MCF 10A (cell line): ENCODE results near the gene ABO. TPM values are rescaled to one million over a fixed set of nuclear protein-coding genes. Genes with fewer than 3 reads are reported as not detected.
"Not testable (repeated sequence)": the region's sequence is repeated elsewhere in the genome, so short reads cannot be mapped to it uniquely, and the experiment has no call there.

Experiments
- BruUV-seq: library from RNA; stranded (reverse); fragments of 400-500 nt; replicated peaks from 2 replicates; lab custom pipeline; 2021; lab: Mats Ljungman, UMichigan
- CTCF ChIA-PET: fragments of 300-600 bp; sonication (Branson Sonifier 250); formaldehyde crosslinking; extraction: SDS; loops from one replicate; lab custom pipeline; 2021; ENCODE audit warnings: antibody characterized with exemption, inconsistent platforms; lab: Yijun Ruan, JAX
- POLR2A ChIA-PET: fragments of 300-600, 350-650 bp; sonication (Branson Sonifier 250); formaldehyde crosslinking; extraction: SDS; loops from one replicate; lab custom pipeline; 2020; ENCODE audit warnings: antibody characterized with exemption, inconsistent platforms; lab: Yijun Ruan, JAX
- DNase-seq: peaks from one replicate; pipeline ENCODE4 v3.0.0-alpha.2; 2018; ENCODE audit not compliant: unreplicated experiment
- H3K27ac Mint-ChIP-seq: one replicate; pipeline ENCODE4 v1.8.0; 2022; ENCODE audit warnings: mild to moderate bottlenecking, low read depth, mixed read lengths; ENCODE audit not compliant: unreplicated experiment
- H3K27me3 Mint-ChIP-seq: one replicate; pipeline ENCODE4 v1.8.0; 2022; ENCODE audit warnings: mixed read lengths; ENCODE audit not compliant: insufficient read depth, unreplicated experiment
- H3K36me3 Mint-ChIP-seq: one replicate; pipeline ENCODE4 v1.8.0; 2022; ENCODE audit warnings: mild to moderate bottlenecking, moderate library complexity, mixed read lengths; ENCODE audit not compliant: insufficient read depth, unreplicated experiment
- H3K4me1 Mint-ChIP-seq: one replicate; pipeline ENCODE4 v1.8.0; 2022; ENCODE audit warnings: mixed read lengths; ENCODE audit not compliant: insufficient read depth, unreplicated experiment
- H3K4me3 Mint-ChIP-seq: one replicate; pipeline ENCODE4 v1.8.0; 2022; ENCODE audit warnings: mild to moderate bottlenecking, moderate library complexity, mixed read lengths; ENCODE audit not compliant: unreplicated experiment
- H3K9me3 Mint-ChIP-seq: one replicate; pipeline ENCODE4 v1.8.0; 2022; ENCODE audit warnings: mixed read lengths; ENCODE audit not compliant: unreplicated experiment
- CTCF ChIP-seq: fragments of 200-600 bp; IDR thresholded peaks from one replicate; pipeline ENCODE4 v1.8.0; 2022; ENCODE audit warnings: antibody characterized with exemption, mild to moderate bottlenecking; ENCODE audit not compliant: unreplicated experiment
- intact Hi-C: fragments of 100-400 bp; cut with micrococcal nuclease; formaldehyde crosslinking; loops from 2 replicates; pipeline ENCODE4 v1.14.1; 2022
- total RNA-seq: library from RNA; stranded (reverse); gene quantifications from 2 replicates; pipeline ENCODE4 v1.2.3, GENCODE V29; 2022

ABO gene
- total RNA-seq, 1 experiment from 2014 or later: not detected

- POLR2A ChIA-PET: interaction anchor here (1.2 kb wide), 1 partner anchor 17 kb away, joined by 3 read pairs; no protein-coding TSS in a partner anchor
- H3K9me3 Mint-ChIP-seq: no peaks in the 10 kb centered on the region
Measured at GRCh38 chr9:133290751-133291302, 15.8 kb upstream of the ABO start.

GRCh38 chr9:133286523-133286922 is 11.5 kb upstream of the ABO start:
- POLR2A ChIA-PET: no interaction called here
- Mint-ChIP-seq H3K4me3 (no peak overlapping the region), H3K9me3 (no peaks in the 10 kb centered on the region), H3K4me1 (no peaks in the 10 kb centered on the region), H3K36me3 (no peaks in the 10 kb centered on the region), H3K27me3 (peaks cover 11% of the 10 kb centered on the region), H3K27ac (no peak overlapping the region)
- peak; percentile 12 for DNase-seq
- intact Hi-C loops: no loop called here
- no TSS peak for BruUV-seq
- CTCF ChIA-PET: interaction anchor here (0.6 to 0.7 kb wide), 3 partner anchors 14 to 761 kb away, joined by 3 read pairs; no protein-coding TSS in a partner anchor
- no peak for TF ChIP-seq CTCF

More at GRCh38 chr9:133290751-133291302, 15.8 kb upstream of the ABO start:
- no peaks in the 10 kb centered on the region for H3K36me3 Mint-ChIP-seq
- CTCF ChIA-PET: interaction anchor here (0.6 kb wide), 1 partner anchor 105 kb away, joined by 3 read pairs; no protein-coding TSS in a partner anchor
- no peaks in the 10 kb centered on the region for H3K4me1 Mint-ChIP-seq
- no TSS peak for BruUV-seq
- no peak overlapping the region for H3K27ac Mint-ChIP-seq
- no peak for DNase-seq
- H3K27me3 Mint-ChIP-seq: peaks cover 40% of the 10 kb centered on the region
- no peak for TF ChIP-seq CTCF
- intact Hi-C loops: no loop called here
- H3K4me3 Mint-ChIP-seq: no peak overlapping the region

DNA sequence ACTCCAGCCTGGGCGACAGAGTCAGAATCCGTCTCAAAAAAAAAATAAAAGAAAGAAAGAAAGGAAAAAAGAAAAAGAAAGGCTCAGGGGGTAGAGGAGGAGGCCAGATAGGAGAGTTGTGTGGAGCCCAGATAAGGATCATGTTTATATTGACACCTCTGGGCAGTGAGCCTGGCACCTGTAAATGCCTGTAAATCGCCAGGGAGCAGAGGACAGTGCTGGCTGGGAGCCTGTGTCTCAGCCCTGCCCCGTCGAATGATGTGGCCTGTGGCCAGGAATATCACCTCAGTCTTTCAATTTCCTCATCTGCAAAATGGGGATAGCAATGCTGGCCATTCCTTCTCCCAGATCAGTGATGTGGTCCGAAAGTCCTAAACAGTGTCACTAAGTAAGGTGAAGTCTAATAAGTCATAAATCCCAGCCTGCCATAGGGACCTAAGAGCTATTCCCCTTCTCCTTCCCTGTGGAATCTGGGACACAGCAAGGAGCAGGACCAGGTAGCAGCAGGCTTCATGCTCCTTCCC is 10.3 kb upstream of the ABO start:
- H3K27ac Mint-ChIP-seq: no peak overlapping the region
- BruUV-seq: no TSS peak
- CTCF ChIA-PET: no interaction called here
- DNase-seq: no peak
- H3K36me3 Mint-ChIP-seq: no peaks in the 10 kb centered on the region
- intact Hi-C loops: no loop called here
- H3K4me3 Mint-ChIP-seq: no peak overlapping the region
- POLR2A ChIA-PET: no interaction called here
- H3K4me1 Mint-ChIP-seq: no peaks in the 10 kb centered on the region
- H3K27me3 Mint-ChIP-seq: peaks cover 11% of the 10 kb centered on the region
- TF ChIP-seq CTCF: no peak
- no peaks in the 10 kb centered on the region for H3K9me3 Mint-ChIP-seq

DNA sequence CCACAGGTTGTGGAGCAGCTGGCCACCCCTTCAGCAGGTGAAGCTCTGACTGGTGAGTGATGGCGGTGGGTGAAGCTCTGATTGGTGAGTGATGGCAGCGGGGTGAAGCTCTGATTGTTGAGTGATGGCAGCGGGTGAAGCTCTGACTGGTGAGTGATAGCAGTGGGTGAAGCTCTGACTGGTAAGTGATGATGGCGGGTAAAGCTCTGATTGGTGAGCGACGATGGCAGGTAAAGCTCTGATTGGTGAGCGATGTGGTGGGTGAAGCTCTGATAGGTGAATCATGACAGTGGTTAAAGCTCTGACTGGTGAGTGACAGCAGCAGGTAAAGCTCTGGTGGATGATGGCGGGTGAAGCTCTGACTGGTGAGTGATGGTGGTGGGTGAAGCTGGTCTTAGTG is 9.4 kb upstream of the ABO start:
- Mint-ChIP-seq H3K4me1 (no peaks in the 10 kb centered on the region), H3K27ac (no peak overlapping the region), H3K36me3 (no peaks in the 10 kb centered on the region), H3K9me3 (no peaks in the 10 kb centered on the region), H3K4me3 (no peak overlapping the region), H3K27me3 (peaks cover 1% of the 10 kb centered on the region)
- ChIA-PET POLR2A (no interaction called here), CTCF (no interaction called here)
- no peak for DNase-seq
- BruUV-seq: no TSS peak
- intact Hi-C loops: no loop called here
- no peak for TF ChIP-seq CTCF

GRCh38 chr9:133283255-133284032 is 8.4 kb upstream of the ABO start:
- H3K4me3 Mint-ChIP-seq, POLR2A ChIA-PET, intact Hi-C loops, BruUV-seq, H3K9me3 Mint-ChIP-seq, H3K27me3 Mint-ChIP-seq, DNase-seq, H3K27ac Mint-ChIP-seq, H3K36me3 Mint-ChIP-seq, H3K4me1 Mint-ChIP-seq, CTCF ChIA-PET: not testable (repeated sequence)
